Kidney (tissue), 14 donors: ENCODE results near the gene TMEM30A. TPM values are rescaled to one million over a fixed set of nuclear protein-coding genes. Genes with fewer than 3 reads are reported as not detected.
A peak's percentile ranks its signal among the peaks of the same experiment; 100 is the strongest.

Source experiments
- DNase-seq, 5 donors: peaks; one replicate each; pipeline ENCODE4 v3.0.0-alpha.2; 2013 to 2020
- FAIRE-seq: peaks from 2 replicates; lab custom pipeline; 2012; peaks lifted over from hg19 to GRCh38; lab: Jason Lieb, UNC
- H3K27ac ChIP-seq, 2 donors: one replicate each; pipeline ENCODE4 v1.7.0; 2013; ENCODE audit warnings: low read depth in 2 of 2, low read length in 2 of 2, inconsistent platforms in 1 of 2
- H3K27me3 ChIP-seq: one replicate; pipeline ENCODE4 v1.7.1; 2013; ENCODE audit warnings: low read length, inconsistent platforms; ENCODE audit not compliant: control insufficient read depth, insufficient read depth
- H3K36me3 ChIP-seq, 3 donors: one replicate each; pipeline versions ENCODE4 v1.7.0 to v1.7.1; 2013; ENCODE audit warnings: low read length in 3 of 3, control low read depth in 1 of 3, inconsistent platforms in 1 of 3; ENCODE audit not compliant: insufficient read depth in 3 of 3, control insufficient read depth in 2 of 3
- H3K4me1 ChIP-seq, 3 donors: one replicate each; pipeline versions ENCODE4 v1.7.0 to v1.7.1; 2013; ENCODE audit warnings: low read length in 3 of 3, inconsistent platforms in 1 of 3, low read depth in 1 of 3; ENCODE audit not compliant: control insufficient read depth in 2 of 3, insufficient read depth in 2 of 3
- H3K4me3 ChIP-seq, 3 donors: one replicate each; pipeline versions ENCODE4 v1.7.0 to v1.8.1; 2013; ENCODE audit warnings: low read length in 3 of 3, control low read depth in 1 of 3, inconsistent platforms in 1 of 3
- H3K9ac ChIP-seq, 3 donors: one replicate each; pipeline versions ENCODE4 v1.7.0 to v1.7.1; 2013; ENCODE audit warnings: low read length in 3 of 3, control low read depth in 1 of 3, inconsistent platforms in 1 of 3
- H3K9me3 ChIP-seq, 3 donors: one replicate each; pipeline versions ENCODE4 v1.7.0 to v1.7.1; 2013; ENCODE audit warnings: low read length in 3 of 3, control low read depth in 1 of 3, inconsistent platforms in 1 of 3; ENCODE audit not compliant: control insufficient read depth in 2 of 3, insufficient read depth in 1 of 3
- CTCF ChIP-seq: IDR thresholded peaks from 3 replicates; pipeline ENCODE4 v1.5.1; 2012; ENCODE audit warnings: mild to moderate bottlenecking, moderate library complexity, borderline replicate concordance; ENCODE audit not compliant: insufficient read depth; ENCODE audit errors: extremely low read depth
- intact Hi-C: fragments of 100-400 bp; cut with DNase I; formaldehyde crosslinking; loops from one replicate; pipeline ENCODE4 v1.11.1; 2022
- polyA plus RNA-seq: library from polyadenylated mRNA; stranded (reverse); fragments of 350-450 nt; fragmentation: Illumina TruSeq; extraction: RNeasy Lipid Tissue Mini Kit (QIAGEN cat#74804); gene quantifications from one replicate; pipeline ENCODE4 v1.2.3, GENCODE V29; 2014; ENCODE audit warnings: low read depth, low replicate concordance; ENCODE audit not compliant: insufficient read depth
- total RNA-seq: library from RNA; stranded (reverse); fragmentation: NEBNext Ultra II Directional; extraction: Animal tissue kit (Norgen Biotek cat#: 25700); gene quantifications from one replicate; pipeline ENCODE4 v1.2.1, GENCODE V29; 2021
- donor health status: control.
- donor health status: control.
- donor health status: control.
- donor health status: control.
- donor health status: control.
- donor health status: DM: yes; HTN: yes; CAD: no.
- donor health status: Normal renal cell carcinoma (clear cell type).

The TMEM30A gene
- total and polyA plus RNA-seq, 2 donors from 2014 or later: 51.0 to 101 TPM

- Histone ChIP-seq H3K4me1 (peaks cover 0 to 8% (median 5%) of the 10 kb centered on the region in 3 donors), H3K4me3 (no peak overlapping the region), H3K9ac (peak overlapping the region in 1 of 3 donors; percentile 31), H3K9me3 (no peaks in the 10 kb centered on the region), H3K27ac (no peak overlapping the region), H3K36me3 (peaks cover 0 to 2% (median under 1%) of the 10 kb centered on the region in 3 donors), H3K27me3 (no peaks in the 10 kb centered on the region)
- intact Hi-C loops: no loop called here
- TF ChIP-seq CTCF: no peak
- DNase-seq: no peak
- FAIRE-seq: no peak
These were observed 16.2 kb downstream of the TMEM30A start for GRCh38 chr6:75268121-75268987.

DNA sequence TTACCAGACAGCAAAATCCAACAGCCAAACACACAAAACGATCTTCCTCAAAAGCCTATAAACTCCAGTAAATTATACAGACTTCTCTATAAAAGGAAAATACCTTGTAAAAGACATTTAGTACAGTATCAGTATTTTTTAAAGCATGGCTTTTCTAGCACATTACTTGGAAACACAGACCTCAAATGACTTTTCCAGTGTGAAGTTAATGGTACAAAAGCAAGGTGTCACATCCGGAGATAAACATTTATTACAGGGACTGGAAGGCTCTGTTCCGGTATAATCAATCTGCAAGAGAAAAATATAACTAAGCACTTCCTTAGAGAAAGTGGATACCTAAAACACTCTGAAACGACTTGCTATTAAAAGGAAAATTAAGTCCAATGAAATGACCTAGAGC is 17.1 kb downstream of the TMEM30A start:
- TF ChIP-seq CTCF: no peak
- no peak for DNase-seq
- FAIRE-seq: no peak
- no peaks in the 10 kb centered on the region for H3K9me3 ChIP-seq
- intact Hi-C loops: no loop called here
- no peak overlapping the region for H3K27ac ChIP-seq
- peaks cover 0 to 8% (median 5%) of the 10 kb centered on the region in 3 donors for H3K4me1 ChIP-seq
- peaks cover 0 to 6% (median 2%) of the 10 kb centered on the region in 3 donors for H3K36me3 ChIP-seq
- H3K4me3 ChIP-seq: no peak overlapping the region
- H3K9ac ChIP-seq: peak overlapping the region in 2 of 3 donors; percentile 21 to 37
- H3K27me3 ChIP-seq: no peaks in the 10 kb centered on the region

GRCh38 chr6:75266716-75267291 is 17.8 kb downstream of the TMEM30A start:
- H3K9ac ChIP-seq: no peak overlapping the region
- peaks cover 0 to 6% (median under 1%) of the 10 kb centered on the region in 3 donors for H3K36me3 ChIP-seq
- peak; percentile 61 for TF ChIP-seq CTCF
- peaks cover 0 to 8% (median 5%) of the 10 kb centered on the region in 3 donors for H3K4me1 ChIP-seq
- H3K27ac ChIP-seq: no peak overlapping the region
- no peaks in the 10 kb centered on the region for H3K27me3 ChIP-seq
- FAIRE-seq (peak; percentile 88), DNase-seq (peak in 2 of 5 donors; percentile 43 to 70)
- H3K4me3 ChIP-seq: no peak overlapping the region
- intact Hi-C loops: no loop called here
- H3K9me3 ChIP-seq: no peaks in the 10 kb centered on the region
